AG09309 (cell line): ENCODE data around the gene CLEC4G.
"Not testable (repeated sequence)": the region's sequence is repeated elsewhere in the genome, so short reads cannot be mapped to it uniquely, and the experiment has no call there.

Source experiments
- DNase-seq: peaks from one replicate; pipeline ENCODE4 v3.0.0-alpha.2; 2010; ENCODE audit warnings: low read depth
- H3K4me3 ChIP-seq: 2 replicates; pipeline ENCODE4 v1.5.1; 2011; ENCODE audit warnings: mild to moderate bottlenecking, low read depth, low read length, moderate library complexity; ENCODE audit not compliant: control insufficient read depth
- TF ChIP-seq, protein P1 (sequence below): IDR thresholded peaks from 2 replicates; pipeline ENCODE4 v1.5.1; 2011; ENCODE audit warnings: mild to moderate bottlenecking, low read depth, low read length, inconsistent platforms; ENCODE audit not compliant: insufficient read depth, control insufficient read depth; ENCODE audit errors: missing control alignments

The CLEC4G gene

GRCh38 chr19:7748171-7748570 lies 16.3 kb upstream of the CLEC4G start:
- H3K4me3 ChIP-seq = no peak overlapping the region
- TF ChIP-seq, protein P1, sequence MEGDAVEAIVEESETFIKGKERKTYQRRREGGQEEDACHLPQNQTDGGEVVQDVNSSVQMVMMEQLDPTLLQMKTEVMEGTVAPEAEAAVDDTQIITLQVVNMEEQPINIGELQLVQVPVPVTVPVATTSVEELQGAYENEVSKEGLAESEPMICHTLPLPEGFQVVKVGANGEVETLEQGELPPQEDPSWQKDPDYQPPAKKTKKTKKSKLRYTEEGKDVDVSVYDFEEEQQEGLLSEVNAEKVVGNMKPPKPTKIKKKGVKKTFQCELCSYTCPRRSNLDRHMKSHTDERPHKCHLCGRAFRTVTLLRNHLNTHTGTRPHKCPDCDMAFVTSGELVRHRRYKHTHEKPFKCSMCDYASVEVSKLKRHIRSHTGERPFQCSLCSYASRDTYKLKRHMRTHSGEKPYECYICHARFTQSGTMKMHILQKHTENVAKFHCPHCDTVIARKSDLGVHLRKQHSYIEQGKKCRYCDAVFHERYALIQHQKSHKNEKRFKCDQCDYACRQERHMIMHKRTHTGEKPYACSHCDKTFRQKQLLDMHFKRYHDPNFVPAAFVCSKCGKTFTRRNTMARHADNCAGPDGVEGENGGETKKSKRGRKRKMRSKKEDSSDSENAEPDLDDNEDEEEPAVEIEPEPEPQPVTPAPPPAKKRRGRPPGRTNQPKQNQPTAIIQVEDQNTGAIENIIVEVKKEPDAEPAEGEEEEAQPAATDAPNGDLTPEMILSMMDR = no peak
- no peak for DNase-seq

DNA sequence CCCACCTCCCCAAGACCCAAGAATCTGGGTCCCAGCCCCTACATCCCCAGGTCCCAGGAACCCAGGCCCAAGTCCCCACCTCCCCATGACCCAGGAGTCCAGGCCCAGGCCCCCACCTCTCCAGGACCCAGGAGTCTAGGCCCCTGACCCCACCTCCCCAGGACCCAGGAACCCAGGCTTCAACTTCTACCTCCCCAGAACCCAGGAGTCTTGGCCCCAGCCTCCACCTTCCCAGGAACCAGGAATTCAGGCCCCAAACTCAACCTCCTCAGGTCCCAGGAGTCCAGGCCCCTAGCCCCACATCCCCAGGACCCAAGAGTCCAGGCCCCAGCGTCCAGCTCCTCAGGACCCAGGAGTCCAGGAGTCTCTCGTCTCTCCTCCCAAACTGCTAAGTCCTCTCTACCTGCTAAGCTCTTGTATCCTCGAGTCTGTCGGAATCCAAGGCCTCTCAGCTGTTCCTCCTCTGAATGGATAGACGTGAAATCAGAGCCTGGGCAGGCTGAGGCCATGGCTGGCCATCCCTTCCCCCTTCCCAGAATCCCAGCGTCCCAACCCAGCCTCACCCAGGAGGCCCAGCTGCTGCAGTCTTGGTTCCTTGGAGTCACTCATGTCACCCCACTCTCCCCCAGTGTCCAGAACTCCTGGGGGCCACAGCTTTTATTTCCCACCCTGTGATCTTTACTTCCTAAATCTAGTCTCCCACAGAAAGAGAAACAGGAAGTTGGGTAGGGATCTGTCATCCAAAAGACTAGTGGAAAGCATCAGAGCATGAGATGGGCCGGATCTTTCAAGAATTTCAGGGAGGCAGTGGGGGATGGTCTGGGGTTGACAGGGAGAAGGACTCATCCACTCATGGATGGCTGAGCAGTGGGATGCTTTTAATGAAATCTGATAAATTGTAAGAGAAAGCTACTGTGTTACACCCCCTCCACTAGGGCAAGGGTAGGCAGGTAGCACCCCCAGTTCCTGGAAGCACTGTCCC lies 15.3 kb upstream of the CLEC4G start, which contains the start of gene CD209:
CD209 (minus strand) TSS at position 632 of the 982 bp plus-strand sequence; CDS start at position 609, 23 bp downstream.
- TF ChIP-seq, protein P1 = no peak
- H3K4me3 ChIP-seq = no peak within 1 kb of the TSS
- DNase-seq = no peak

DNA sequence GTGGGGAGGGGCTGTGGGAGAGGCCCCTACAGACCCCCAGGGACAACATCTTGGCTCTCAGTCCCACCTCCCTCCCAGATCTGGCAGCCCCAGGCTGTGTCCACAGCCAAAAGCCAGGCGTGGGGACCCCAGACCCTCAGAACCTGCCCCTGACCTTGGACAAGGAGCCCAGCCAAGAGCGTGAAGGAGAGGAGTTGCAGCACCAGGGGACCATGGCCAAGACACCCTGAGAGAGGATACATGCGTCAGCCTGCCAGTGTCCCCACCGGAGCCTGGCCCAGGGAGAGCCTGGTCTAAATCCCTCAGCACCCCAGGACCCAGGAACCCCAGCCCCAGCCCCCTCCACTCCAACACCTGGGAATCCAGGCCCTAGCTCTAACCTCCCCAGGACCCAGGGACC lies 14.4 kb upstream of the CLEC4G start:
- not testable (repeated sequence) for DNase-seq, H3K4me3 ChIP-seq

DNA sequence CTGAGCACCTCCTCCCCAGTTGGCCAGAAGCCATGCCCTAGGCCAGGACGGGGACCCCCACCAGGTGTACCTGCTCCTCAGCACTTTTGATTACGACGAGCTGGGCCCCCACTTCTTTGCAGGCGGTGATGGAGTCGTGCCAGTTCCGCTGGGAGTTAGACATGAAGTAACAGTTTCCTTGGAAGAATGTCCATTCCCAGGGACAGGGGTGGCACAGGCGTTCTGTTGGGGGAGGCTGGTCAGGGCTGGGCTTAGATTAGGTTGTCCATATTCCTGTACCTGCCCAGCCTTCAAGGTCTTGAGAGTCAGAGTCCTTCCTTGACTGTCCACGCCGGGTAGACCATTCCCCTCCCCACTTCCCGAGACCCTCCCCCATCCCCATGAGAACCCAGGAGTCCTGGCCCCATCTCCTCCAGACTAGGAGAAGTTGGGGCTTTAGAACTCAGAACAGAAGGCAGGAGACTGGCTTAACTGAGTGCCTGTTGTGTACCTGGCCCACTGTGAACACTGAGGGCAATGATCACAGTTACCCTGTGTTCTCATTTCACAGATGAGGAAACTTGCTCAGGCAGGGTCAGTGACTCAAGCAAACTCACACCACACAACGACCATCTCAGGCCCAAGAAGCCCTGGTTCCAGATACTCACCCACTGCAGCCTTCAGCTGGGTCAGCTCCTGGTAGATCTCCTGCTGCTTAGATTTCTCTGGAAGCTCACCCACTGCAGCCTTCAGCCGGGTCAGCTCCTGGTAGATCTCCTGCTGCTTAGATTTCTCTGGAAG lies 13.2 kb upstream of the CLEC4G start:
- no peak overlapping the region for H3K4me3 ChIP-seq
- TF ChIP-seq, protein P1 = no peak
- no peak for DNase-seq

- DNase-seq = no peak
- TF ChIP-seq, protein P1 = no peak
These were observed 12.4 kb upstream of the CLEC4G start for GRCh38 chr19:7744199-7744786.

DNA sequence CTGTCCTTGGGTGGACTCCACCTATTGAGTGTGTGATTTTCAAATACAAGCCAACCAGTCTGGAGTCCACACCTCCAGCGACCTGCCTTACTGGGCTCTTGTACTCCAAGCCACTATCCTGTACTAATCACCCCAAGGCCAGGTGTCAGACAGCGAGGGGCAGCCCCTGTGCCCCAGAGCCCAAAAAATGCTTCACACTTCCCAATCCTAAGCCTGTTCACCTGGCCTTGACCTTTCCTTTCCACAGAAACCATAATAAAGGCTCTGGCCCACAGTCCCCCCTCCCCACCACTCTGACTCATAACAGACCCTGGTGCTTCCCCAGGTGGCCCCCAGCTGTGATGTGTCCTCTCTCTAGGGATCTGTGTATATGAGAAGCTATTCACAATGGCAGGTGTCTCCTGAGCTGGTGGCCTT lies 11.5 kb upstream of the CLEC4G start:
- TF ChIP-seq, protein P1 = no peak
- no peak for DNase-seq
- no peak overlapping the region for H3K4me3 ChIP-seq

More at GRCh38 chr19:7744199-7744786, 12.4 kb upstream of the CLEC4G start:
- H3K4me3 ChIP-seq = no peak overlapping the region
